Measurements from ENCODE around the gene HSP90B1.

Gene HSP90B1

GRCh38 chr12:103947871-103948555 lies 17.8 kb downstream of the HSP90B1 start:
- peaks cover 84% of the 10 kb centered on the region for H3K36me3 Mint-ChIP-seq (ENCODE audit: low read depth)
- DNase-seq: no peak
- H3K4me1 Mint-ChIP-seq: peaks cover 5% of the 10 kb centered on the region
- H3K4me3 Mint-ChIP-seq: no peak overlapping the region
- H3K27ac Mint-ChIP-seq: peak overlapping the region; percentile 73
- TF ChIP-seq CTCF (IDR thresholded peaks at IDR 0.05): no peak
- H3K9me3 Mint-ChIP-seq: no peaks in the 10 kb centered on the region
- no peaks in the 10 kb centered on the region for H3K27me3 Mint-ChIP-seq (ENCODE audit: low read depth, poor library complexity)

- Mint-ChIP-seq H3K27me3 (ENCODE audit: low read depth, poor library complexity) (no peaks in the 10 kb centered on the region), H3K27ac (no peak overlapping the region), H3K36me3 (ENCODE audit: low read depth) (peaks cover 79% of the 10 kb centered on the region), H3K4me1 (peaks cover 6% of the 10 kb centered on the region), H3K4me3 (no peak overlapping the region), H3K9me3 (no peaks in the 10 kb centered on the region)
- no peak for TF ChIP-seq CTCF (IDR thresholded peaks at IDR 0.05)
- DNase-seq: no peak
Measured at GRCh38 chr12:103948746-103949406, 18.7 kb downstream of the HSP90B1 start.

- Mint-ChIP-seq H3K4me1 (peaks cover 34% of the 10 kb centered on the region), H3K9me3 (no peaks in the 10 kb centered on the region), H3K27me3 (ENCODE audit: low read depth, poor library complexity) (no peaks in the 10 kb centered on the region), H3K27ac (peak overlapping the region; percentile 54), H3K36me3 (ENCODE audit: low read depth) (peaks cover 55% of the 10 kb centered on the region), H3K4me3 (no peak overlapping the region)
- TF ChIP-seq CTCF (IDR thresholded peaks at IDR 0.05): no peak
- DNase-seq: no peak
Measured at GRCh38 chr12:103952497-103952896, 22.3 kb downstream of the HSP90B1 start.

GRCh38 chr12:103955811-103956508 lies 25.8 kb downstream of the HSP90B1 start:
- TF ChIP-seq CTCF (IDR thresholded peaks at IDR 0.05): no peak
- peaks cover 48% of the 10 kb centered on the region for H3K4me1 Mint-ChIP-seq
- peak overlapping the region; percentile 100 for H3K27ac Mint-ChIP-seq
- peaks cover 3% of the 10 kb centered on the region for H3K9me3 Mint-ChIP-seq
- no peak for DNase-seq
- peaks cover 34% of the 10 kb centered on the region for H3K36me3 Mint-ChIP-seq (ENCODE audit: low read depth)
- H3K27me3 Mint-ChIP-seq (ENCODE audit: low read depth, poor library complexity): no peaks in the 10 kb centered on the region
- peak overlapping the region; percentile 90 for H3K4me3 Mint-ChIP-seq

- no peaks in the 10 kb centered on the region for H3K27me3 Mint-ChIP-seq (ENCODE audit: low read depth, poor library complexity)
- no peak for TF ChIP-seq CTCF (IDR thresholded peaks at IDR 0.05)
- DNase-seq: no peak
- H3K36me3 Mint-ChIP-seq (ENCODE audit: low read depth): peaks cover 32% of the 10 kb centered on the region
- H3K4me3 Mint-ChIP-seq: peak overlapping the region; percentile 90
- H3K4me1 Mint-ChIP-seq: peaks cover 48% of the 10 kb centered on the region
- H3K27ac Mint-ChIP-seq: peak overlapping the region; percentile 100
- peaks cover 3% of the 10 kb centered on the region for H3K9me3 Mint-ChIP-seq
Measured at GRCh38 chr12:103956509-103957027, 26.4 kb downstream of the HSP90B1 start.
